IPS DF 4.7 (cell line): ENCODE data around the gene MARF1.
"Not testable (repeated sequence)": the region's sequence is repeated elsewhere in the genome, so short reads cannot be mapped to it uniquely, and the experiment has no call there.

Experiments used
- DNase-seq: peaks from one replicate; pipeline ENCODE4 v3.0.0-alpha.2; 2013; ENCODE audit warnings: low spot score; ENCODE audit errors: extremely low read depth

MARF1 gene

DNA sequence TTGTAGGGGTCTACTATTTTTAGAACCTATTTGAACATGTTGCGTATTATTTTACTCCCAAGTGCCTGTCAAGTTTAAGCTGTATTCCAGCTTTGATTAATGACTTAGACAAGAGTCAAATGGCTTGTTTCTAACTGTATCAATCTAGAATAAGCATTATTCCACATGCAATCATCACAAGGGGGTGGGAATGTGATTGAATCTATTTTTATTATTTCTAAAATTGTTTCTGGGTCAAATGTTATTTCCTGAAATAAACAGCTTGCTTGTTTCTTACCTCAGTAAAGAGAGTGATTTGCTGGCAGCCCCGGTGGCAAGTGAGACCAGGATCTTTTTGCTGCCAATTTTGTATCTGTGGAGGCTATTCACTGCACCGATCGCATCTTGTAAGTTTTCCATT lies 21.5 kb downstream of the MARF1 start:
- DNase-seq = no peak

DNA sequence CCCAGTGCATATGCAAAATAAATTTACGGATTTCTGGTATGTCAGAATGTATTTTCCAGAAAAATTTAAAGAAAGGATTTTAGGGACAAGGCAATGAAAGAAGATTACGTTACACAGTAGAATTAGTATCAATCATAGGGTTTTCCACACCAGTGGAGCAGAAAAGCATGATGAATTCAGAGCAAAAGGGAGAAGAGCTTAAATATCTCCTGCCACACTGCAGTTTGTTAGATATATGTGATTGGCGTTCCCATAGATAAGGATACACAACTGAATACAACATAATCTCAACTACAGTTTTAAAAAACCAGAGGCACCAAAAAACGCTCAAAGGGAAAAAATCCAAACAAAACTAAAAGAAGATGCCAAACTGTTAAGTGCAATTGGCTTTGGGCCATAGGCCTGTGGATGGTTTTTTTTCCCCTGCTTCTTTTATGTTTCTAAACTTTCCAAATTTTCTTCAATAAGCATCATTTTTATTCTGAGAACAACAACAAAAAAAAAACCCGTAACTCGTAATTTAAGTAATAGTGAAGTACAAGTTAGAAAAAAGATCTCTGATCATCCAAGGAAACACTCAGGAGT lies 22.3 kb downstream of the MARF1 start:
- no peak for DNase-seq

DNA sequence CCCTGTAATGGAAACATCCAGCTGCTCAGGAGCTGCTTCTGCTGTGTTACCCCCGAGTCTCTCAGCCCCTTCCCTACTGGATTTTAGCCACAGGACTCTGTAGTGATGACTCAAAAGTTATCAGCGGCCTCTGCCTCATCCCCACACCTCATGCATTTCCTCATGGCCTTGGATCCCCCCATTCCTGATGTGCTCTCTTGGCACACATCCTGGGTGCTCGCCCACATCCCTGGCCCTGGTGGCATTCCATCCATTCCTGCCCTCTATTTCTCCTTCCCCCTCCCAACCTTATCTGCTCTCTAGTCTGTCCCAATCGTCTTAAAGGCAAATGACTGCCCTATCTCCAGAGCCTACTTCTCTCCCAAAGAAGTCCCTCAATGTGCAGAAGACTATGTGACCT lies 24.6 kb downstream of the MARF1 start:
- DNase-seq = no peak

- DNase-seq = no peak
Measured at GRCh38 chr16:15617901-15618300, 25.1 kb downstream of the MARF1 start.

DNA sequence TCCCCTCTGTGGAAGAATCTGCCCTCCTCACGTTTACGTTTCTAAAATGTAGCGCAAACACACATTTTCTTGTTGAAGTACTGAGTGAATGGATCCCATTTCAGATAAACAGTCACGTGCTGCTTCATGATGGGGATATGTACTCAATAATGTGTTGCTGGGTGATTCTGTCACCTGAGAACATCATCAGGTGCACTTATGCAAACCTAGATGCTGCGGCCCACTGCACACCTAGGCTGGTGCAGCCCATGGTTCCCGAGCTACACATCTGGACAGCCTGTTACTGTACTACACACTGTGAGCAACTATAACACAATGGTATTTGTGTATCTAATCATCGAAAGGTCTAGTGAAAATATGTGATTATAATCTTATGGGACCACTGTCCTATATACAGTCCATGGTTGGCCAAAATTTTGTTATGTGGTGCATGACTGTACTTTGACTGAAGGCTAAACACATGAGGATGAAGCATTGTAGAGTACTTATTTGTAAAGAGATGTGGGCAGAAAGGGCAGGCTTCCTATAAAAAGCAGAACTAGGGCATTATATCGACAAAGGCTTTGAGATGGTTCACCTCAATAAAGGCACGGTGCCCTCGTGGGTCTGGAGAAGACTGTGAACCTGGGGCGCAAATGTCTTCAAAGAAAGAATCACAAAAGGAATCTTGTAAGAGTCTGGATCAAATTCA lies 26.3 kb downstream of the MARF1 start:
- no peak for DNase-seq

GRCh38 chr16:15616012-15616411 lies 26.9 kb downstream of the MARF1 start:
- DNase-seq = no peak

DNA sequence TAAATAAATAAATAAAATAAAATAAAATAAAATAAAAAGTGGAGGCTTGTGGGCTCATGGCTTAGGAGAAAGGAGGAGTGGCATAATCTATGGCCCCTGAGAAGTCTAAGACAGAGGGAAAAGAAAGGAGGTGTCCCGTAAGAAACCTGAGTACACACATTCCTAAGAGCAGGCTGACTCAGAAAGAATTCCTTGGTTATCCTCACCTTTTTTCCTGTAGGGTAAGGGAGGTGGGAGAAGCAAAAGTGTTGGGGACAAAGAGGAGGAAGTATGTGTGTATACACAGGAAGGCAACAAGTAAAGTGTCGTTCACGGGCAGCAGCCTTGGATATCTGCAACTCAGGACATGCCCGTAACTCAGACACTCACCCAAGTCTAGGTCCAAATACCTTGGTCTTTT lies 29.3 kb downstream of the MARF1 start:
- no peak for DNase-seq

- DNase-seq = no peak
Measured at GRCh38 chr16:15611610-15612009, 31.3 kb downstream of the MARF1 start.

- no peak for DNase-seq
Measured at GRCh38 chr16:15610369-15610871, 32.5 kb downstream of the MARF1 start.

GRCh38 chr16:15609286-15609649 lies 33.7 kb downstream of the MARF1 start:
- DNase-seq = no peak

- no peak for DNase-seq
Measured at GRCh38 chr16:15608398-15609285, 34.3 kb downstream of the MARF1 start.

- no peak for DNase-seq
Measured at GRCh38 chr16:15607700-15608396, 35.1 kb downstream of the MARF1 start.

DNA sequence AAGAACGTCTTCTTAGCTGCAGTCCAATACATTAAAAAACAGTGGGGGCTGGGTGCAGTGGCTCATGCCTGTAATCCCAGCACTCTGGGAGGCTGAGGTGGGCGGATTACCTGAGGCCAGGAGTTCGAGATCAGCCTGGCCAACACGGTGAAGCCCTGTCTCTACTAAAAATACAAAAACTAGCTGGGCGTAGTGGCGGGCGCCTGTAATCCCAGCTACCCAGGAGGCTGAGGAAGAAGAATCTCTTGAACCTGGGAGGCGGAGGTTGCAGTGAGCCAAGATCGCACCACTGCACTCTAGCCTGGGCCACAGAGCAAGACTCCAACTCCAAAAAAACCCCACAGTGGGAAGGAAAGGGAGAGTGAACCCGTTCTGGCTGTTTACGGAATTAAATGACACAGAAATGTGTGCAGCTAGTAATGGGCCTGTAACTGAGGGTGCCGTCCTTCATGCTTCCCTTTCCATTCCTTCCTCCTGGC lies 35.7 kb downstream of the MARF1 start:
- not testable (repeated sequence) for DNase-seq

- DNase-seq = no peak
Measured at GRCh38 chr16:15606518-15607220, 36.3 kb downstream of the MARF1 start.

DNA sequence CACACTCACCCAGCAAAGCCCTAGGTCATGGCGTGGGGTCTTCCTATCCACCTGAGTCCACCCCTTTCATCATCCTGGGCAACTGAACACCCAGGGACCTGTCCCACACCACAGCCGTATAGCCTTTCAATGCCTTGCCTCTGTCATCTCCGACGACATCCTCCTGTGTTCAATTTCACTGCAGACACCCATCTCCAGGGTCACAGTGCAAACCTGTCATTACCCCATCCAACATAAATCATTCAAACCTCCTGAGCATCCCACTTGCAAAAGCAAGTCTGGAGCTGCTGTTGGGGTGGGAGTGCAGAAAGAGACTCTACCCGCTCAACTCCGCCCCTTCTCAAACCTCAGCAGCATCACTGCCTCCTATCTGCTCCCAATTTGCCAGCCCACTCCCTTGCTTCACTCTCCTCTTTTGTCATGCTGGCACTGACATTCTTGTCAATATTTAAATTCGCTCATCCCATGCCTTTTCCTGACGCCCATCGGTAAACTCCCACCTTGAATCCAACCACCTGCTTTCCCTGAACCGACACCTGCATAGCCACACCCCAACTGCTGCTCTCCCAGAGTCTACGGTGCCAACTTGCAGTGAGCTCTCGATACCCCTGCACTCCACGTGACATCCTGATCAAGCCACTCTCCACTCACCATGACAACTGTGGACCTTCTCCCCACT lies 37.0 kb downstream of the MARF1 start:
- no peak for DNase-seq

DNA sequence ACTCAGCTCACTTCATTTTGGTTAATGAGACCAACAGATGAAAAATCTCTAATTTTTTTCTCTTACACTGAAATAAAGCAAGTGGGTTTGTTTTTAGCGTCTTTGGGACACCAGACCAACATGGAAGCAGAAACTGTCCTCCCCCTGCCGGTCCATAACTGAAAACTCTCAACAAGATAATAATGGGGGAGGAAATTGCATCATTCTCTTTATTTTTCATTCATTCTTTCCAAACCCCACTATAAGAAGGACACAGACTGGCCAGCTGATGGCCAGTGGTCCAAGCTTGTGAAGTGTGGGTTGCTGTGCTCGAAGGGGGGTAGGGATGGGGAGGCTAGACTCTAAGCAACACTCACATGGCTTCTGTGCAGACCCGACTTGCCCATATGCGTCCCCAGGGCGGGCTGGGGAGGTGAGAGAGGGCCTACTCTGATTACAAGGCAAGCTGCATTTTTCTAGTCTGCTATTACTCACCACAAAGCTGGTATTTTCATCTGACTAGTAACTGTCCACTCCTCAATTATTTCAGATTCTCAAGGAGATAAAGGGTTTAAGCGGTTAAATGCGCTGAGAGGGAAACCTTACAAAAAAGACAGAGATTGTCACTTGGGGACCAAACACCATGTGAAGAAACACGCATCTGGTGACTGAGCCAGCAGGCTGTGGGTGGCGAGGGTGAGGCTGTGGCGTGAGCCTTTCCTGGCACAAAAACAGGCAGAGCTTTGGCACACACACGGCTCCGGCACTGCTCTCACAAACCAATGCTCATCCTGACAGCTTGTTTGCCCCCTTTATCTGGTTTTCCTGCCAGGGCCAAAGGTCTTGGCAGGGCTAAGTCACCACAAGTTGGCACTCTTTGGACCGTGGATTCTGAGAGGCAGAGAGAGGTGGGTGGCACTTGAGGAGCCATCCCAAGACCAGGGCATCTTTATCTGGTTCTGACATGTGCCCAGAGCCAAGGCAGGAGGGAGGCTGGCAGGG lies 38.2 kb downstream of the MARF1 start:
- DNase-seq = no peak

DNA sequence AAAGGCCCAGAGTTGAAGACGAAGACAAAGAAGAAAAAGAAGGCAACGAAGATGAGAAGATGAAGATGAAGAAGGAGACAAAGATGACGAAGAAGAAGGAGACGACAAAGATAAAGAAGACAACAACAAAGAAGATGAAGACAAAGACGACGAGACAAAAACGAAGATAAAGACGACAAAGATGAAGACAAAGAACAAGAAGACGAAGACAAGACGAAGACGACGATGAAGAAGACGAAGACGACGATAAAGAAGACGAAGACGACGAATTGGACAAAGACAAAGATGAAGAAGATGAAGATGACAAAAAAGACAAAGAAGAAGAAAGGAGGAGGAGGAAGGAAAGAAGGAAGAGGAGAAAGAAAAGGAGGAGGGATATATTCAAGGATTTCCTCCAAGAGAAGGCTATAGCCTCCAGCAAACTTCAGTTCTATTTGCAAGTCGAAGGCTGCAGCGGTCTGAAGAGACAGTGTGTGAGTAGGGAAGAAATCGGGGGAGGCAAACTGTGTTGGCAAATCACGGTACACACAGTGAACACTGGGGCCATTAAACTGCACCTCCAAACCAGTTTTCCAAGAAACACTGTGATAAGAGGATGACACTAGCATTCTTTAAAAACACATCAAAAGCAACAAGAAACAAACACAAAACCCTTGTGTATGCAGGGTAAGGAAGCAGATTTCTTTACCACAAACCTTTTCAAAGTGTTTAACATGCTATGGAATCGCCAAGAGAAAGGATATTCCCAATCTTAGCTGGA lies 40.5 kb downstream of the MARF1 start:
- no peak for DNase-seq

DNA sequence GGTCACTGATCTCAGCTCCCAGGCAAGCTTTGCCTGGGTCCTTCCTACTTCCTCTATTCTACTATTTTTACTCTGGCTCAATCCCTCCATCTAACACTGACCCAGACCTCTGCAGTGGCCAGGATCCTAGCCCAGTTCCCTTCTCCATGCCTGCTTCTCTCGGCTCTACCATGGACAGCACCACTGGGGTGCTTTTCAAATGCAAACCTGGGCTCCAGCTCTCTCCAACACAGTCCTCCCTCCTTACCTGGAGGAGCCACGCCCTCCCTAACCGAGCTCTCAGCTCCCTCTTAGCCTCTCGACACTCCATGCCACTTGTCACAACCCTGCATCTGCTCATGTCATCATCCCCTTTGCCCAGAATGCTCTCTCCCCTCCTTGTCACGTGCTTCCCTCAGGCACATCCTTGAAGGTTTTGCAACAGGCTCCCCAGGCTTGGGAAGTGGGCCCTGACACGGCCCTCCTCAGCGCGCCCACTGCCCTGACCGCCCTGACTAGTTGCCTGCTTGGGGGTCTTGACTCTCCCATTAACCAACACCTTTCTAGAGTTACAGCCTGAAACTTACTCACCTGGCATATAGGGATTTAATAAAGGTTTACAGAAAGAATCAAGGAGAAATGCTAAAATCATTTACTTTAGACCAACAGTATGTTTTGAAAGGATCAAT lies 41.6 kb downstream of the MARF1 start:
- no peak for DNase-seq
